GM12873 (cell line): ENCODE results near the gene RPRD1A.

Source experiments
- CTCF ChIP-seq: IDR thresholded peaks from 2 replicates; pipeline ENCODE4 v1.5.1; 2012; ENCODE audit warnings: low read depth, mild to moderate bottlenecking, moderate library complexity, low read length, control low read depth; ENCODE audit not compliant: insufficient read depth; ENCODE audit errors: missing control alignments

Gene RPRD1A

DNA sequence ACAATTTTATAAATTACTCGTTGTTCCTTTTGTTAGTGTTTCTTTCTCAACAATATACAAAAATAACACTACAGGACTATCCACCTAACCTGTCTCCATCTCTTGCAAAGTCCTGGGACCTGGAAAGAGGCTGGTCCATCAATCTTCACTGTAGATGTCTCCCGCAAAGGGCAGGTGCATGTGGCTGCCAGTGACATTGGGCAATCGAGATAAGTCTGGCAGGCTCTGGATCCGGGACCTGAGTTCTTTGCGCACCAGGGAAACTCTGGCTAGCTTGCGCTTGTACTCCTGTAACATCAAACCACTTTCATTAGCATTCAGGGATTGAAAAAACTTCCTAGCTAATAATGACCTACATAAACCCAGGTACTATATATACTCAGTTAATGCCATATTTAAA is 74.3 kb downstream of the RPRD1A start:
- no peak for TF ChIP-seq CTCF

- TF ChIP-seq CTCF: no peak
Observed at GRCh38 chr18:35991696-35992095, 75.7 kb downstream of the RPRD1A start.

DNA sequence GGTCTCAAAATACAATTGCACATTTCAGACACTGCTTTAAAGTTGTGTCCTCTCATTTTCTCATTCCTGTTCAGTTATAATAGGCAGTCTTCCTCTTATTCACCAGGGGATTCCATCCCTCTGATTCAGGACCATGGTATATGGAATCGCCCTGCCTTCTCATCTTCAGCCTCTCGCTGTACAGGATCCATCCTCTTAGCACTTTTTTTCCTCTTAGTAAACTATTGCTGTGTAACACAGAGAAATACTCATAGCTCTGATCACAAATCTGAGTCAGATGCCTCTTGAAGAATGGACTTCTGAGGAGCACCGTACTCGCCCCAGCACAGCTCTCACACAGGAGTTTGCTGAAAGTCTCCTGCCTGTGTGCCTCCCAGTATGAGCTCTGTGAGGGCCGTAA is 83.5 kb downstream of the RPRD1A start:
- TF ChIP-seq CTCF: no peak

DNA sequence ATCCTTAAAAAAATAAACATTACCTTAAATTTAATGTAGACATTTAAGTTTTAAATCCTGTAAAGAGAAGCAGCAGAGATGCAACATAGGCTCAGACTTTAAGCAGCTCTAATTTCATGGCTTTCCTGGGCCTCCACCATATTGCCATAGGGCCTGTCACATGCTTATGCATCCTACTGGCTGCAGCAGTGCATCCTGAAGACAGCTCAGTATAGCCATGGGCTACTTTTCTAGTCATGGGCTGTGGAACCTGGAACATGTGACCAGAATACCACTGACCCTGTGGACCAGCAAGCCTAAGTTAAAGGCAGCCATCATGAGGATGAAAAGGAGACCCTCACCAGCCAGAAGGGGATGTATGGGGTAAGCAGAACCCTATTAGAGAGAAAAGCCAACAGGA is 84.2 kb downstream of the RPRD1A start:
- TF ChIP-seq CTCF: no peak

- no peak for TF ChIP-seq CTCF
Observed at GRCh38 chr18:35982409-35983114, 84.8 kb downstream of the RPRD1A start.

DNA sequence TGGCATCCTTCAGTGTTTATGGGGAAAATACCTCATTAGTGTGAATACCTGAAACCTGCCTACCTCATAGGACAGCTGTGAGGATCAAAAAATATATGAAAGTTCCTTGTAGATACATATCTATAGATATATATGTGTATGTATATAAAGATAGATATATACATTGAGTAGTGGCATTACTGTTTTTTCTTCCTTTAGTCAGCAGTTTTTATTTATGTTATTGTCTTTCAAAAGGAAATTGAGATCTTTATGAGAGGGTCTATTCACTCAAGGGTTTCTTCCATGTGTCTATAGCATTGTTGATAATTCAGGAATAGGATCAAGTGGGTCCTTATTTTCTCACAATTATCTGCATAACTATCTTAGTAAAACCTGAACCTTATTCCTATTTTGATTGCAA is 88.2 kb downstream of the RPRD1A start:
- TF ChIP-seq CTCF: no peak

GRCh38 chr18:35974181-35974580 is 93.2 kb downstream of the RPRD1A start:
- TF ChIP-seq CTCF: no peak
